GM18907 (cell line): Measurements from ENCODE around the gene LCNL1.

Experiments used
- ATAC-seq: cut with Tn5 transposase; IDR thresholded peaks from one replicate; pipeline ENCODE4 v1.9.1; 2021; ENCODE audit warnings: mild to moderate bottlenecking, moderate library complexity; ENCODE audit not compliant: unreplicated experiment

Gene LCNL1

GRCh38 chr9:136973618-136974617 is 8.9 kb upstream of the LCNL1 start:
- no peak for ATAC-seq

- no peak for ATAC-seq
Measured at GRCh38 chr9:136974817-136975535, 7.8 kb upstream of the LCNL1 start.

- no peak for ATAC-seq
Measured at GRCh38 chr9:136975644-136976043, 7.1 kb upstream of the LCNL1 start.

GRCh38 chr9:136977223-136977622 is 5.6 kb upstream of the LCNL1 start, which contains the start of gene PTGDS:
Gene PTGDS, plus strand, starts transcription at chr9:136977504. Its CDS starts 75 bp downstream, at chr9:136977579.
- no peak for ATAC-seq

- no peak for ATAC-seq
Measured at GRCh38 chr9:136977649-136978072, 5.1 kb upstream of the LCNL1 start.

- no peak for ATAC-seq
Measured at GRCh38 chr9:136978073-136978864, 4.5 kb upstream of the LCNL1 start.

- no peak for ATAC-seq
Measured at GRCh38 chr9:136978865-136979544, 3.8 kb upstream of the LCNL1 start.

GRCh38 chr9:136979769-136980587 is 2.8 kb upstream of the LCNL1 start:
- ATAC-seq: no peak

- no peak for ATAC-seq
Measured at GRCh38 chr9:136980669-136981478, 1.9 kb upstream of the LCNL1 start.

- ATAC-seq: no peak
Measured at GRCh38 chr9:136981588-136982231, 1.1 kb upstream of the LCNL1 start.

GRCh38 chr9:136983167-136983566 is 374 bp downstream of the LCNL1 start:
- ATAC-seq: no peak

GRCh38 chr9:136983656-136984314 is 992 bp downstream of the LCNL1 start:
- ATAC-seq: no peak

GRCh38 chr9:136984464-136985026 is 1.8 kb downstream of the LCNL1 start:
- ATAC-seq: no peak

- no peak for ATAC-seq
Measured at GRCh38 chr9:136985027-136985602, 2.3 kb downstream of the LCNL1 start.

- ATAC-seq: no peak
Measured at GRCh38 chr9:136985853-136986252, 3.1 kb downstream of the LCNL1 start.

GRCh38 chr9:136988872-136989271 is 6.1 kb downstream of the LCNL1 start:
- ATAC-seq: no peak
